ENCODE measurements around the gene RALA. TPM values are rescaled to one million over a fixed set of nuclear protein-coding genes. Genes with fewer than 3 reads are reported as not detected.
"Not testable (repeated sequence)": the region's sequence is repeated elsewhere in the genome, so short reads cannot be mapped to it uniquely, and the experiment has no call there.

The RALA gene
- total RNA-seq, 1 donor from 2014 or later: 26.7 TPM

- no peak for DNase-seq (ENCODE audit: low spot score)
Observed at GRCh38 chr7:39645482-39646407, 22.4 kb downstream of the RALA start.

GRCh38 chr7:39647816-39648215 is 24.4 kb downstream of the RALA start:
- DNase-seq (ENCODE audit: low spot score): no peak

GRCh38 chr7:39650676-39651075 is 27.3 kb downstream of the RALA start:
- DNase-seq (ENCODE audit: low spot score): no peak

- DNase-seq (ENCODE audit: low spot score): no peak
Observed at GRCh38 chr7:39651265-39651664, 27.9 kb downstream of the RALA start.

- DNase-seq (ENCODE audit: low spot score): no peak
Observed at GRCh38 chr7:39656415-39656814, 33.0 kb downstream of the RALA start.

- DNase-seq (ENCODE audit: low spot score): no peak
Observed at GRCh38 chr7:39659356-39660013, 36.1 kb downstream of the RALA start.

GRCh38 chr7:39661960-39662359 is 38.6 kb downstream of the RALA start:
- DNase-seq (ENCODE audit: low spot score): no peak

GRCh38 chr7:39663263-39663662 is 39.9 kb downstream of the RALA start:
- DNase-seq (ENCODE audit: low spot score): no peak

GRCh38 chr7:39664057-39664456 is 40.7 kb downstream of the RALA start:
- no peak for DNase-seq (ENCODE audit: low spot score)

- no peak for DNase-seq (ENCODE audit: low spot score)
Observed at GRCh38 chr7:39664585-39664984, 41.2 kb downstream of the RALA start.

GRCh38 chr7:39666562-39666961 is 43.2 kb downstream of the RALA start:
- no peak for DNase-seq (ENCODE audit: low spot score)

- no peak for DNase-seq (ENCODE audit: low spot score)
Observed at GRCh38 chr7:39667341-39667923, 44.1 kb downstream of the RALA start.

GRCh38 chr7:39668280-39668679 is 44.9 kb downstream of the RALA start:
- DNase-seq (ENCODE audit: low spot score): not testable (repeated sequence)

GRCh38 chr7:39670052-39670451 is 46.7 kb downstream of the RALA start:
- DNase-seq (ENCODE audit: low spot score): no peak

GRCh38 chr7:39670934-39671333 is 47.6 kb downstream of the RALA start:
- no peak for DNase-seq (ENCODE audit: low spot score)

GRCh38 chr7:39672176-39672575 is 48.8 kb downstream of the RALA start:
- DNase-seq (ENCODE audit: low spot score): no peak

GRCh38 chr7:39673868-39674267 is 50.5 kb downstream of the RALA start:
- DNase-seq (ENCODE audit: low spot score): no peak

GRCh38 chr7:39674406-39674805 is 51.0 kb downstream of the RALA start:
- no peak for DNase-seq (ENCODE audit: low spot score)

- DNase-seq (ENCODE audit: low spot score): no peak
Observed at GRCh38 chr7:39676346-39676745, 53.0 kb downstream of the RALA start.

- DNase-seq (ENCODE audit: low spot score): no peak
Observed at GRCh38 chr7:39678930-39679709, 55.7 kb downstream of the RALA start.

GRCh38 chr7:39679874-39680273 is 56.5 kb downstream of the RALA start:
- not testable (repeated sequence) for DNase-seq (ENCODE audit: low spot score)

Data from mesenteric fat pad (tissue), 1 donor.